ENCODE results near the gene ESF1.
A peak's percentile ranks its signal among the peaks of the same experiment; 100 is the strongest.

Gene ESF1, protein sequence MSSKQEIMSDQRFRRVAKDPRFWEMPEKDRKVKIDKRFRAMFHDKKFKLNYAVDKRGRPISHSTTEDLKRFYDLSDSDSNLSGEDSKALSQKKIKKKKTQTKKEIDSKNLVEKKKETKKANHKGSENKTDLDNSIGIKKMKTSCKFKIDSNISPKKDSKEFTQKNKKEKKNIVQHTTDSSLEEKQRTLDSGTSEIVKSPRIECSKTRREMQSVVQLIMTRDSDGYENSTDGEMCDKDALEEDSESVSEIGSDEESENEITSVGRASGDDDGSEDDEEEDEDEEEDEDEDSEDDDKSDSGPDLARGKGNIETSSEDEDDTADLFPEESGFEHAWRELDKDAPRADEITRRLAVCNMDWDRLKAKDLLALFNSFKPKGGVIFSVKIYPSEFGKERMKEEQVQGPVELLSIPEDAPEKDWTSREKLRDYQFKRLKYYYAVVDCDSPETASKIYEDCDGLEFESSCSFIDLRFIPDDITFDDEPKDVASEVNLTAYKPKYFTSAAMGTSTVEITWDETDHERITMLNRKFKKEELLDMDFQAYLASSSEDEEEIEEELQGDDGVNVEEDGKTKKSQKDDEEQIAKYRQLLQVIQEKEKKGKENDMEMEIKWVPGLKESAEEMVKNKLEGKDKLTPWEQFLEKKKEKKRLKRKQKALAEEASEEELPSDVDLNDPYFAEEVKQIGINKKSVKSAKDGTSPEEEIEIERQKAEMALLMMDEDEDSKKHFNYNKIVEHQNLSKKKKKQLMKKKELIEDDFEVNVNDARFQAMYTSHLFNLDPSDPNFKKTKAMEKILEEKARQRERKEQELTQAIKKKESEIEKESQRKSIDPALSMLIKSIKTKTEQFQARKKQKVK

GRCh38 chr20:13784893-13785715 lies at the start of gene ESF1, which contains the start of gene NDUFAF5:
Gene ESF1 (minus strand): TSS chr20:13784919. CDS start chr20:13783140, 1,779 bp downstream.
Gene NDUFAF5 (plus strand): TSS chr20:13785028. CDS start chr20:13785069, 41 bp downstream.
- in situ Hi-C loops (cut with HindIII; ENCODE audit: low pct_ligation_motif_present, low sequenced_read_pairs) = no loop called here
- DNase-seq = peak; percentile 98
- Histone ChIP-seq H3K4me3 (ENCODE audit: low read depth, low read length) (peak within 1 kb of the TSS; percentile 93), H3K36me3 (replicated peaks) (peaks cover 18% of the 10 kb centered on the region), H3K27ac (peak within 1 kb of the TSS; percentile 70), H3K27me3 (replicated peaks) (no peaks in the 10 kb centered on the region)
- TF ChIP-seq, protein P1, sequence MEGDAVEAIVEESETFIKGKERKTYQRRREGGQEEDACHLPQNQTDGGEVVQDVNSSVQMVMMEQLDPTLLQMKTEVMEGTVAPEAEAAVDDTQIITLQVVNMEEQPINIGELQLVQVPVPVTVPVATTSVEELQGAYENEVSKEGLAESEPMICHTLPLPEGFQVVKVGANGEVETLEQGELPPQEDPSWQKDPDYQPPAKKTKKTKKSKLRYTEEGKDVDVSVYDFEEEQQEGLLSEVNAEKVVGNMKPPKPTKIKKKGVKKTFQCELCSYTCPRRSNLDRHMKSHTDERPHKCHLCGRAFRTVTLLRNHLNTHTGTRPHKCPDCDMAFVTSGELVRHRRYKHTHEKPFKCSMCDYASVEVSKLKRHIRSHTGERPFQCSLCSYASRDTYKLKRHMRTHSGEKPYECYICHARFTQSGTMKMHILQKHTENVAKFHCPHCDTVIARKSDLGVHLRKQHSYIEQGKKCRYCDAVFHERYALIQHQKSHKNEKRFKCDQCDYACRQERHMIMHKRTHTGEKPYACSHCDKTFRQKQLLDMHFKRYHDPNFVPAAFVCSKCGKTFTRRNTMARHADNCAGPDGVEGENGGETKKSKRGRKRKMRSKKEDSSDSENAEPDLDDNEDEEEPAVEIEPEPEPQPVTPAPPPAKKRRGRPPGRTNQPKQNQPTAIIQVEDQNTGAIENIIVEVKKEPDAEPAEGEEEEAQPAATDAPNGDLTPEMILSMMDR (IDR thresholded peaks at IDR 0.05; ENCODE audit: low read depth, low read length, missing control alignments) = no peak

GRCh38 chr20:13831476-13831875 lies 46.8 kb upstream of the ESF1 start:
- DNase-seq = no peak
- in situ Hi-C loops (cut with HindIII; ENCODE audit: low pct_ligation_motif_present, low sequenced_read_pairs) = no loop called here
- TF ChIP-seq, protein P1 (IDR thresholded peaks at IDR 0.05; ENCODE audit: low read depth, low read length, missing control alignments) = no peak

DNA sequence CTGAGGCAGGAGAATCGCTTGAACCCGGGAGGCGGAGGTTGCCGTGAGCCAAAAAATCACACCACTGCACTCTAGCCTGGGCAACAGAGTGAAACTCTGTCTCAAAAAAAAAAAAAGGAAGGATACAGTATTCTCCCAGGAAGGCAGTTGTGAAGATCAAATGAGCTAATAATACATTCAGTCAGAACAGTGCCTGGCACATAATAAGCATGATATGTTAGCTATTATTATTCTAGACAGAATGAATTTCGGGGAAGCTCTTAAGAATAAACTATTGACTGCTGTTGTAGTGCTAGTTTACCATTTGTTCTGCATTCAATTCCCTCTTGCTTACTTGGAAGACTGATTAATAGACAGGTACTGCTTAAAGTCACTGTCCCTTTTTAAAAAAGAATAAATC lies 40.7 kb upstream of the ESF1 start:
- no peaks in the 10 kb centered on the region for H3K36me3 ChIP-seq (replicated peaks)
- TF ChIP-seq, protein P1 (IDR thresholded peaks at IDR 0.05; ENCODE audit: low read depth, low read length, missing control alignments) = no peak
- no peaks in the 10 kb centered on the region for H3K27me3 ChIP-seq (replicated peaks)
- DNase-seq = no peak
- H3K4me3 ChIP-seq (ENCODE audit: low read depth, low read length) = no peak overlapping the region
- H3K27ac ChIP-seq = no peak overlapping the region
- in situ Hi-C loops (cut with HindIII; ENCODE audit: low pct_ligation_motif_present, low sequenced_read_pairs) = no loop called here

More at GRCh38 chr20:13831476-13831875, 46.8 kb upstream of the ESF1 start:
- Histone ChIP-seq H3K4me3 (ENCODE audit: low read depth, low read length) (no peak overlapping the region), H3K27me3 (replicated peaks) (no peaks in the 10 kb centered on the region), H3K27ac (no peak overlapping the region), H3K36me3 (replicated peaks) (no peaks in the 10 kb centered on the region)

DNA sequence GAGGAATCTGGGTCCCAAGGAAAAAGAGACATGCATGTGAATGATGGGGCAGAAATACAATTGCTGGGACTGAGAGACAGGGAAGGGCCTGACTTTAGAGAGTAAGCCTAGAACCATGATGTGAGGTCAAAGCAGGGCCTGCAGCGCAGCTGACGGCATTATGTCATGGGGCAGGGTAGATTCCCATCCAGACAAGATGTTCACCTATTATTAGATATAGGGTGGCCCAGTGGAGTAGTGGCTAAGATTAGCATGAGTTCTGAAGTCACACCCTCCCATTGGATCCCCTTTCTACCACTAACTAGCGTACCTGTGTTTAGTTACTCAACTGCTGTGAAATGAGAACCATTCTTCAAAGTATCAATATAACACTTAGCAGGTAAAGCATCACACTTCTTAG lies 39.7 kb upstream of the ESF1 start:
- no peaks in the 10 kb centered on the region for H3K36me3 ChIP-seq (replicated peaks)
- TF ChIP-seq, protein P1 (IDR thresholded peaks at IDR 0.05; ENCODE audit: low read depth, low read length, missing control alignments) = no peak
- in situ Hi-C loops (cut with HindIII; ENCODE audit: low pct_ligation_motif_present, low sequenced_read_pairs) = no loop called here
- H3K27me3 ChIP-seq (replicated peaks) = no peaks in the 10 kb centered on the region
- no peak for DNase-seq
- no peak overlapping the region for H3K4me3 ChIP-seq (ENCODE audit: low read depth, low read length)
- no peak overlapping the region for H3K27ac ChIP-seq

DNA sequence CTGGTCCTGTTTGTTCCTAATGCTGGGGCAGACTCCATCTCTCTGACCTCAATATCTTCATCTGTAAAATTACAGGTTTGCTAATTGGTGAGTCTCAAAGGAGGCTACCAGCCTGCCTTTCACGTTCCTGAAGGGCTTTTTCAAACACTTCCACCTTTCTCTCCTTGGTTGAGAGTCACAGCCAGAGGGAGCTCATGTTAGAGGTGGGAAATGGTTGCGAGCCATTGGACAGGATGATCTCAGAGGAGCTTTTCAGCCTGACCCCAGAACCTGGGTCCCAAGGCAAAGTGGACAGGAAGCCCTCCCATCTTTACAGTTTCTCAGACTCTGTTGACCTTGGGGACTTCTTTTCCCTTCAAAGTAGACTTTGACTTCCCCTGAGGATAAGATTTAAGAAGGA lies 37.7 kb upstream of the ESF1 start:
- TF ChIP-seq, protein P1 (IDR thresholded peaks at IDR 0.05; ENCODE audit: low read depth, low read length, missing control alignments) = peak; percentile 26
- H3K4me3 ChIP-seq (ENCODE audit: low read depth, low read length) = no peak overlapping the region
- DNase-seq = no peak
- H3K27ac ChIP-seq = no peak overlapping the region
- in situ Hi-C loops (cut with HindIII; ENCODE audit: low pct_ligation_motif_present, low sequenced_read_pairs) = no loop called here
- H3K27me3 ChIP-seq (replicated peaks) = no peaks in the 10 kb centered on the region
- H3K36me3 ChIP-seq (replicated peaks) = peaks cover 4% of the 10 kb centered on the region
